Measurements from ENCODE around the gene DENND11.
"Not testable (repeated sequence)": the region's sequence is repeated elsewhere in the genome, so short reads cannot be mapped to it uniquely, and the experiment has no call there.

DENND11 gene

DNA sequence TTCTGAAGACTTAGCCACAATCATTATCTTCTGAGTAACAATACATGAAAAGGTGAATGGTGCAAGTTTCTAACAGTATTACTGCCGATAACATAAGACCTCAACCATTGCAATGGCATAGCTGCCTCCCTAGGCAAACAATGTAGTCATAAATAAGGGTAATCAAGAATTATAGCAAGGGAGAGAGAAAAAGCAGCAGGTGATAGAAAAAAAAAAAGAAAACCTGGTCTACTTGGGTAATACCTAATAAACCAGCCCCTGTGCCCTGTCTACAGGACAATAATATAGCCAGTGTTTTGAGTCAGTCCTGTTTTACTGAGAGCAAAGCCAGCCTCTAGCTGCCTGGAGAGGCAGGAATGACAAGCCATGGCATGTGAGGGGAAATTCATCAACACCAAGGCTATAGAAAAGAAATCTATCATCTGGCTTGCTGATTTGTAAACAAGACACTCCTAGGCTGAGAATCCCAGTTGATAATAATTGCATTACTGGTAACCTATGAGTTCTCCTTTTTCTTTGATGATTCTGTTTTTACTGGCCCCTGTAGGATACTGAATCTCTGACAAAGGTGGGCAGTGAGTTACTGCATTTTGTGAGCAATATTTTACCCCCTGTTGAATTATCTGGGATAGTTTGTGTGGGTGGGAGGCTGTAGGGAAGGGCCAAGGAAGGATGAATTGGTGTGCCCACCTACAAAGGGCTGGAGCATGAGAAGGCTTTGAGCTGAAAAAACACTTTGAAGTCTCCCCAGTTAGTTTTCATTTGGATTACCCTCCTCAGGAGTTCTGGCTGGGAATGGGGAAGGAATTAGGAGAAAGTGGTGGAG, 4.5 kb upstream of the DENND11 start:
- no peak for FAIRE-seq

DNA sequence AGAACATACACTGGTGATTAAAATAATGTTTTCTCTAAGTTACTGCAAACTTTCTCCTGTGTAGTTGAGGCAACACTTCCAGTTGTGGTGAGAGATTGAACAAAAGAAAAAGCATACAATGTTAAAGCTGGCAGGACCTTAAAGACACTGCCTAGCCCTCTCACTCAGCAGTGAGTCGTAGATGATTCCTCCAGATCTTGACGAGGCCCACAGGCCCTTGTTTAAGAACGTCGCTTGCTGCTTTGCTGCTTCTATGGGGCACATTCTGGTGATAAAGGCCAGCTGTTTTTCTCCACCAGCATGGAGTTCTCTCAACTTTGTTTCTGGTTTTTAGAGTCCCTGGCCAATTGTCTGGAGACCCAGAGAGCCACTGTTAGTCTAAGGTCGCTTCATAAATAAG, 2.8 kb upstream of the DENND11 start:
- FAIRE-seq, result no peak

DNA sequence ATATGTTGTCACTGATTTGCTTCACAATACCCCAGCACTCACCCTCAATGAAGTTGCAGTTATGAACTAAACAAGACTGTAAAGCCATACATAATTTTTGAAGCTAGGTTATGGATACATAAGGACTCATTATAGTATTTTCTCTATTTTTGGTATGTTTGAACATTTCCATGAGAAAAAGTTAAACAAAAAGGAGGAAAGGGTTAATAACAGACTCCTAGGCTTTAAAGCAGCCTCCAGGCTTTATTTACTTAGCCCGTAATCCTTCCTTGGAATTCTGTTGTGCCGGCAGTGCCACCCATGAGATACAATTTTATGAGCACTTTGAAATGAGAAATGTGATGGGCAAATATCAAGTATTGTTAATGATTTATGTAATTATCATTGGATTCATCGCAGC, 2.1 kb upstream of the DENND11 start:
- FAIRE-seq, result no peak

DNA sequence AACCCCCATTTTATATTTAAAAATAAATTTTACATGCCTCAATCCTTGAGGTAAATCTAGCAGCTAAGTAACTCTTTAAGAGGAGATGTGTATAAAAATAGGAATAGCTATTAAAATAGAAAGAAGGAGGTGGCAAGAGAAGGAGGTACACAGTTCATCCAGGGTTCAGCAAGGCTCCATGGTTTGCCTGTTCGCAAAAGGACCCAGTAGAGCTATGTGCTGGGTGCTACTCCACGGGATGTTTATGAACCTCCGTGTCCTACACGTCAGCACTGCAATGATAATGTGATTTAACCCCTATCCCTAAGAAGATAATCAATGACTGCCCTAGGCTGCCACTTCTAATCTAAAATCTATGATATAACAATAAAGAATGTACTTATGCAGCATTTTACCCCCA, 926 bp upstream of the DENND11 start:
- no peak for FAIRE-seq

DNA sequence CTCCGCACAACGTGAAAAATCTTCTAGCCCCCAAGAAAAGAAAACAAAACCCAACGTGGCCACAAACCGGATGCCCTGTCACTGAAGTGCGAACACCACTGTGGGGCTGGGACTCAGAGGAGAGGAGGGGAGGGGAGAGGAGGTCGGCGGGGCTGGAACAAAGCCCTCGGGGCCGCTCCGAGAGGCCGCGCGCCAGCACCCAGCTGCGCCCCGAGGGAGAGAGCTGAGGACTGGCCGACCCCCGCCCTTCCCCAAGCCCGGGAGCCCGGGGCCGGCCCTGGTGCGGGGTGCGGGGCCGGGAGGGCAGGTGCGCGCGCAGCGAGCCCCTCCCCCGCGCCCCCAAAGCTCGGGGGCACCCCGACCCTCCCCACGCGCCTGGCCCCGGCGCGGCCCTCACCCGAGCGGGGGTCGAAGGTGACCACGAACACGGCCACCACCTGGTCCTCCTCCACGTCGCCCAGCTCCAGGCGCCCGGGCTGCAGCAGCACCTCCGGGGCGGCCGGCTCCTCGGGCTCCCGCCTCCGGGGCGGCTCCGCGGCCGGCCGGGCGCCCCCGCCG, 398 bp downstream of the DENND11 start:
- no peak for FAIRE-seq

DNA sequence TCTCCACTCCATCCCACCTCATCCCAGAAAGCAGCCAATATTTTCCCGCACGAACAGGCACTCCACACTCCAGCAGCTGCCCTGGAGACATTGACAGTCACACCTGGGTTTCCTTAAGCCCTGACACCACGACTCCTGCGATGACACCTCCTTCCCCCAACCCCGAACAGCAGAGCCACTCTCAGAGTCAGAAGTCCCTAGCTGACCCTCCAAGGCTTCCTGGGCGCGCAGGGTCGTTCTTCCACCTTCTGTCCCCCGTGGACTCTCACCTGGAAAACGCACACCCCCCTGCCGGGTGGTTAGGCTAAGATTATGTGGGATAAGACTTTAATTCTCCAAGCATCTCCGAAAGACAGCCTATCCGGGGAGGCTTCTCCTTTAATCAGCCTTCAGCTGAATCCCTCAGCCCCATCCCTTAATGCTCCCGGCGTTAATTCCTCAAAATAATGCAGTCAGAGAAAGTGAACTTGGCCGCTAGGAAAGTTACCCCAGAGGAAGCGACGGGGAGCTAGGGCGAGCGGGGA, 1.1 kb downstream of the DENND11 start:
- FAIRE-seq, result no peak

DNA sequence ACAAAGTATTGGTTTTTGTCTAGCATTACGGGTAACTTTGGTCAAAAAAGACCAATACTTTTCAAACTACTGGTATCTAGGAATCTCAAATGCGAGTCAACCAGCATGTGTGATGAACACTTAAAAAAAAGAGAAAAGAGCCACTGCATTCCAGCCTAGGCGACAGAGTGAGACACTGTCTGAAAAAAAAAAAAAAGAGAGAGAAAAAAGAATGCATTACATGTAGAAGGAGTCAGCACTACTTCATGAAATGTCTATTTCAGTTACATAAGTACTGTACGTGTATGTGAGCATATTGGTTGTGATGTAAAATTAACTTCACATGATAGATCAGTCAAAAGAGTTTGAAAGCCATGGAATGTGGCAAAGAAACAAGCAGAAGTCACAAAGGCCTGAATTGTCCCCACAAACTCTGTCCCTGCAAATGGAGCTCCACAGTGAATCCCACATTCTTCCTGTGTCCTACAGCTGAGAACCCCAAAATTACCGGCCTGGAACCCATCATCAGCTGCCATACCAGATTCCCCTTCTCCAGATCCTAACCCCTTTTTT, 1.6 kb downstream of the DENND11 start:
- no peak for FAIRE-seq

DNA sequence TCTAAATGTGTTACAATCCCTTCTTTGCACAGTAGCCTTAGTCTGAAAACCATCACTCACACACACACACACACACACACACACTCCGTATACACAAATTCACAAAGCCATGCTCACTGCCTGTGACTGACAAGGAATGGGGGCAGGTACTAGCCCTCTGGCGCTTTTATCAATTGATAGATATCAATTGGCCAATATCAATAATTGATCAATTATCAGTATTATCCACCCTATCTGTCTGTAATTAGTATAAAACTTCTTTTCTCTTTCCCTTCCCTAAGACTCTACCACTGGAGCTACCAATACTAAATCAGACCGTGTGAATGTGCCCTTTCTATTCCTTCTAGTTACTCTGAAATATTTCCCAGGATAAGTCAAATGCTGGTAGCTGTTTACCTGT, 2.1 kb downstream of the DENND11 start:
- FAIRE-seq, result no peak

DNA sequence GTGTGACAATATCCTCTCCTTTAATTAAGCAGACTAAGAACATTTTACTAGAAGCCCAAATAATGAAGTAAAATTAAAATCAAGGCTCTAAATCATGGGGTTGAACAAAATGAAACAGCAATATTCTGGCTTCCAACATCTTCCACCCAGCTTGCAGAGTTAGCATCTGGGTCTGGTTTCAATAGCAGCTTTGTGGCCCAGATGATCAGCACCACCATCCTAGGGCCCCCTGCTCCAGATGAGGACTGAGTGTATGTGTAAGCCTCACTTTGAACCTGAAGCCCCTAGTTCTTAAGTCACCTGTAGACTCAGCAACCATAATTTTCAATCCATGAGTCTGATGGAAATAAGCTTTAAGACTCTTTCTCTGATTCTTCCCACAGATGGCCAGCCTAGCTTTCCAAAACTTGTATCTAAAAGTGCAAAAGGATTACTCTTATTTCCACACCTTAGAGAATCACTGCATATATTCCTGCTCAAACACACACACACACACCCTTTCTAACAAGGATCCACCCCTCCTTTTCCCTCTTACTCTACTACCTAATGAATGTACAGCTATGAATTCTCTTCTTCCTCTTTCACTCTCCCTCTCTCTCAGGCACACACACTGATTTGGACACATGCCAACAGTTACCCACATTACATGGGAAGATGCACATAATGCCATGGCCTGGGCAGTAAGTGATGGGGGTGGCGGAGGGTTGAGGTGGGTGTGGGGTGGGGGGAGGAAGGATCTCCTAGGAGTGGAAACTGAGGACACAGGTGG, 3.5 kb downstream of the DENND11 start:
- no peak for FAIRE-seq

DNA sequence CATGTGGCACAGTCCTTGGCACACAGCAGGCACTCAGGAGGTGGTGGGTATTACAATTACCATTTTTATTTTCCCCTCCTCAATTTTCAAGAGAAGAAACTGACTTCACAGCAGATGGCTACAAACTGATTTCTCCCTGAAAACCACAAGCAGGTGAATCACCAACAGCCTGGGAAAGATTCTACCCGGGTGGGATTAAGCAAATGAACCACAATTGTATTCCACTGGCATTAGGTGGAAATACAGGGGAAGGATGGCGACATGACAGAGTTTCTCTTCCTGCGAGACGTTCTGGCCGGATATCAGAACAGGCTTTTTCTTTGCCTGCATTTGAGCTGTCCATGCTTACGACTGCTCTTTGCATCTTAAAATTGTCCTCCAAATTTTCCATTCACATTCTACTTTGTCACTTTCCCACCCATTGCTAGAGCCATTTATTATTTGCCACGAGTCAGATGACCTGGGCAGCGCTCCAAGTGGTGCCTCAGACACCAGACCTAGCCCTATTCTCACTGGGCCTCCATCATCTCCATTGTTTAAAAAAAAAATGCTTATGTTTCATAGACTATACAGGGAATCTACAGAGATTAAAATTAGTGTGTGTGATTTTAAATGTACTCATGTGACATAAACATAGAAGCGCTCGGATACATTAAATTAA, 4.6 kb downstream of the DENND11 start:
- FAIRE-seq, result no peak

DNA sequence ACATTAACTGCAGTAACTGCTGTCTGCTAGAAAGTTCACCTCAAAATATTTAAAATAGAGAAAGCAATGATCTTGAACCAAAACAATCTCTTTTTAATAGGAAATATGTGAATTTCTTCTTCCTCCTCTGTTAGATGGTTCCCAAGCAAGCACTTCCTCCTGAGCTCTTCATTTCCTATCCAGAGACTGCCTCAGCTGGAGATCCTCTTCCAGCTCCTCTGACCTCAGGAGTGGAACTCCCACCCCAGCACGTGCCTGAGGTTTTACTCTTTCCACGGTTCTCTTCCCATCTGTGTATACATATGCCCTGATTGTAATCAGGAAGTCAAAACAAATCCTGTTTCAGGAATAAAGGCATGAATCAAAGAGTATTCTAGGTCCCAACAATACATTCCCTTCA, 5.6 kb downstream of the DENND11 start:
- no peak for FAIRE-seq

DNA sequence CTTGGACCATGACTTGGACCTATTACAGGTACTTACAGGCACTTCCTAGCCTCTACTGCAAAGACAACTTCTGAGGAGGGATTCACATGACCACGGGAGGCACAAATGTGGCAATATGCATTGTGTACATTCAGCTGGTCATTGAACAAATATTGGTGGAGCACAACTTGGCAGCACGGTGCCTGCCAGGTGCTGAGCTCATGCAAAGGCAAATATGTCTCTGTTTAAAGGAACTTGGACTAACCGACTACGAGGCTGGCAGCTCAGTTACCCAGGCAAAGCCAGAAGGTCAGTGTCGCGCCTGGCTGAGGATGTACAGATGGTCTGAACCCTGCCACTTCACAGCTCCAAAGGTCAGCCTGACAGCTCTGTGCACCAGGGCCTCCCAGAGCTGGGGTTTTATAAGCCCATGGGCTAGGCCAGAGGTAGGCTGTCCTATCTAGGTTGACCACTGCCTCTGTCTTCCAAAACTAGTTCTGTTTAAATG, 6.1 kb downstream of the DENND11 start:
- FAIRE-seq, result no peak

DNA sequence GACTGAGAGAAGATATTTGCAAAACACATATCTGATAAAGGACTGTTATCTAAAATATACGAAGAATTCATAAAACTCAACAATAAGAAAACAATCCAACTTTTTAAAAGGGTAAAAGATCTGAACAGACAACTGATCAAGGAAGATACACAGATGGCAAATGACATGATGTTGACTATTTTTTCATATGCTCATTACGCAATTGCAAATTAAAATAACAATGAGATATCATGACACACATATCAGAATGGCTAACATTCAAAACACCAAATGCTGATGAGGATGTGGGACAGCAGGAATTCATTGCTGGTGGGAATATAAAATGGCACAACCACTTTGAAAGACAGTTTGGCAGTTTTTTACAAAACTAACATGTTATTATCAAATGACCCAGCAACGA, 8.9 kb downstream of the DENND11 start:
- no peak for FAIRE-seq

DNA sequence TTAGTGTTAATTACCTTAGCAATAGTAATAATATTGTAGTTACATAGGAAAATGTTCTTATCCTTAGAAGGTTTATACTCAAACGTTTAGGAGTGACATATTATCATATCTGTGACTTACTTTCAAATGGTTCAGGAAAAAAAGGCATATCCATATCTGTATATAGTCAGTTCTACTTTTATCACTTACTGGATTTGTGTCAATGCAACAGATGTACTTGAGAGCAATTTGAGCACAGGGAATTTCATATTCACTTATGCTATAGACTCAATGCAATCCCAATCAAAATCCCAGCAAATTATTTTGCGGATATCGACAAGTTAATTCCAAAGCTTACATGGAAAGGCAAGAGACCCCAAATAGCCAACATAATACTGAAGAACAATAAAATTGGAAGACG, 10.0 kb downstream of the DENND11 start:
- FAIRE-seq, result no peak

DNA sequence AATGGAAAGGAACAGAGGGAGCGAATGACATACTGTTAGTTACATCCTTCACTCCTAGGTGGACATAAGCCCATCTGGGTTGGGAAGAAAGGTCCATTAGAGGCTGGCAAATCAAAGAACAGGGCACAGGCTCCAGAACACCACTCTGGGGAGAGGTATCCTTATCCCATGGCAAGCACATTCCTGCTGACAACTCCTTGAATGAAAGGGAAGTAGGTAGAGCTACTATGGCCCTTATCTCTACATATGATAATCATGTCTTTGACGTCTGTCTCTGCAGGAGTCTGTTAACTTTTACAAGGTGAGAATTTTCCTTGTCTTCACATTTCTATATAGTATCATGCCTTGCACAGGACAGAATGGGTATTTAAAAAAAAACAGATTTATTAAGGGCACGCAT, 10.4 kb downstream of the DENND11 start:
- FAIRE-seq, result no peak

DNA sequence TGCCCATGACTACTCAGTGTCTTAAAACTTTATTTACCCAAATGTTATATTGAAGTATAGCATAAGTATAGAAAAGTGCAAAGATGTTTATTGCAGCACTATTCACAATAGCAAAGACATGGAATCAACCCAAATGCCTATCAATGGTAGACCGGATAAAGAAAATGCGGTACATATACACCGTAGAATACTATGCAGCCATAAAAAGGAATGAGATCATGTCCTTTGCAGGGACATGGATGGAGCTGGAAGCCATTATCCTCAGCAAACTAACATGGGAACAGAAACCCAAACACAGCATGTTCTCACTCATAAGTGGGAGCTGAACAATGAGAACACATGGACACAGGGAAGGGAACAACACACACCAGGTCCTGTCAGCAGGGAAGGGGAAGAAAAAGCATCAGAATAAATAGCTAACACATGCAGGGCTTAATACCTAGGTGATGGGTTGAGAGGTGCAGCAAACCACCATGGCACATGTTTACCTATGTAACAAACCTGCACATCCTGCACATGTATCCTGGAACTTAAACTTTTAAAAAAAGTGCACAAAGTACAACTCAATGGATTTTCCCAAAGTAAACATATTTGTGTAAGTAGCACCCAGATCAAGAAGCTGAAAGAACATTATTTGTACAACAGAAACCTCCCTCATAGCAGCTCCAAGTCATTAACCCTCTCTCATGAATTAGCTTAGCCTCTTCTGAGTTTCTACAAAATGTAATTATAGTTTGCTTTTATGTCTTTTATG, 12.7 kb downstream of the DENND11 start:
- not testable (repeated sequence) for FAIRE-seq

DNA sequence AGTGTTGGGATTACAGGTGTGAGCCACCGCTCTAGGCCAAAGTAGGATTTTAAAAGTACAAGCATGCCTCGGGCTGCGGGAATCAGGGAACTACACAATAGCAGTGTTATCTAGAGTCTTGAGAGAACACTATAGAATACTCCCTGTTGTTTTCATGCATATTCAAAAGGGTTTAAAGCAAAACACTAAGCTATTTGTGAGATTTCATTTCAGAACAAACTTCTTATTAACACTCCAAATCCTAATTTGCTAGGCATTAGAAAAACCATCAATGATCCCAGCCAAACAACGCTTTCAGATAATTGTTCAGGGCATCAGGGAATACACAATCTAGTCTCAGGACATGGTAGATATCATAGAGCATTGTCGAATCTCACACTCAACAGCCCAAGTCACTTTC, 13.9 kb downstream of the DENND11 start:
- no peak for FAIRE-seq

DNA sequence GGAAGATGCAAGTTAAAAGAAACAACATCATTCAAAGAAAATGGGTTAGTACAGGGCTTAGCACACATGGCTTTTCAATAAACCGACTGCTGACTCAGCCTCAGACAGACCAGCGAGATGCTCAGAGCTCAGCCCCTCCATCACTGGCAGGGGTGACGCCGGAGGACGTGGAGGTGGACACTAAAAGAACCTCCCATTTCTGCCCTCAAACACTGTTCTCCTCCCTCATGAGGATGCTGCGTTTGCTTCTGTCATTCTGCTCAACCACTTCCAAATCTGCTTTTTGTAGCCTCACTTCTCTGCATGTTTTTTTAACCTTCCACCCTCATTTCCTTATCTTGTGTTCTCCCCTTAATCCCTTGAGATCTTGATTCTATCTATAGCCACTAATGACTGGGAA, 15.3 kb downstream of the DENND11 start:
- FAIRE-seq, result no peak

DNA sequence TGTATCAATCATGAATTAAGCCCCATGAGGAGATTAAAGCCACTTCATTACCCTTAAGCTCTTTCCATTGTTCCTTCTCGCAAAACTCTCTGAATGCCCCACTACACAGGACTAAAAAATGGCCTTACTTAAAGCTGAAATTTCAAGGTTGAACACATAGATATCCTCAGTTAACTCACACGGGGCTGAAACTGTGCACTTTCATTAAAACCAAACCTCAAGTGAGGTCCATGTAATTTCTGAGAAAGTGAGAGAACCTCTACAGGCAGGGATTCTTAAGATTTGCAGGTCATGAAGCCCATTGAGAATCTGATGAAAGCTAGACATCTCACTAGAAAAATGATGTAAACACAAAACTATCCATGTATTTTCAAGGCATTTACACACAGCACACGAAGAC, 15.9 kb downstream of the DENND11 start:
- no peak for FAIRE-seq

DNA sequence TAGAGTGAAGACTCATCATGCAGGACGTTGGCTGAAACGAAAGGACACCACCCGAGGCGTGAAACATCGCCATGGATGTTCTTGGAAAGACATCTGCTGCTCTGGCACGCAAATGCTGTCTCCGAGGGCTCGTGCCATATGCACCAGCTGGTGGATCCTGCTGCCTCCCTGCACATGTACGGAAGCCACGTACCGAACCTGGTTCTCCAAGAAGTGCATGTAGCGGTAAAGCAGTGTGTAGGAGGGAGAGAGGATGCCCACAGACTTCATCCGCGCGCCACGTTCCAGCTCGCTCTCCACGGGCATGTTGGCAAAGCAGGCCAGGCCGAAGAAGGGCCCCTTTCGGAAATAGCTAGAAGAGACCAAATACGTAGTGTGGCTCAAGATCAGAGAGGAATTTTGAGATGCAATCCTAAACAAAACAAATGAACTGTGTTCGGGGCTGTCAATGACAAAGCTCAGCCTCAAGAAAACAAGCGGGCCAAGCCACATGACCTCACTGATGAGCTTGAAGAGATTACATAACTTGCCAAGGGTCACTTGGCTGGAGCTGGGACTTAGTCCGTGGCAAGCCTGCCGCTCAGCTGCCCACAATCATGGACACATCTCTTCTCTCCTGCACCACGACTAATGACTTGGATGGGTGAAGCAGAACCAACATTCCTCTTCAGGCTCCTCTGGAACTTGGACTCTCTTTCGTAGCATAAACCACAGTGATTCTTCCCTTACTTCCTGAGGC, 16.5 kb downstream of the DENND11 start:
- FAIRE-seq, result no peak

DNA sequence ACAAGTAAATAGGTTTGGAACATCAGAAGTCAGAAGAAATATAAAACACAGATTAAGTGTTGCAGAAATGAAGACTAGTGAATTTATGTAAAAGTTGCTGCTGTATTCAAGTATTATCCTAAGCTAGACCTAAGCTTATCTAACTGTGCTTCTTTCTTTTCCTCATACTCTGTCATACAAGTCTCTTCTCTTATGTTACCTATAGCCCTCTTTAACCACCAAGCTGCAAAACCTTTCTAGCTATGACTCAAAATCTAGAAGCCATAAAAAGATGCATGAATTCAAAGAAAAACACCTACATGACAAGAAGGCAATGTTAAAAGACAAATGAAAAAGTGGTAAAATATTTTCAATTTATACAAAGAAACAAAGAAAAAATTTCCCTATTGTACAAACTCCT, 23.0 kb downstream of the DENND11 start:
- no peak for FAIRE-seq

Measured in A204.1 (cell line).